ENCODE measurements around the gene KRTAP6-1.

Gene KRTAP6-1

GRCh38 chr21:30613836-30614235, at the start of gene KRTAP6-1:
KRTAP6-1 (minus strand) TSS chr21:30613930; CDS start chr21:30613904, 26 bp downstream.
- no peak for DNase-seq

- no peak for DNase-seq
These were observed 39.2 kb upstream of the KRTAP6-1 start for GRCh38 chr21:30652891-30653290.

GRCh38 chr21:30646904-30647414, 33.2 kb upstream of the KRTAP6-1 start:
- no peak for DNase-seq

GRCh38 chr21:30642564-30642963, 28.8 kb upstream of the KRTAP6-1 start, which contains the start of gene KRTAP20-3:
KRTAP20-3 (plus strand) TSS chr21:30642864.
- DNase-seq: no peak

- DNase-seq: no peak
These were observed 25.0 kb upstream of the KRTAP6-1 start for GRCh38 chr21:30638686-30639085.

- DNase-seq: no peak
These were observed 21.2 kb upstream of the KRTAP6-1 start, which contains the start of gene KRTAP20-2 for GRCh38 chr21:30634906-30635305. KRTAP20-2 (plus strand) TSS chr21:30635206; CDS start chr21:30635264, 58 bp downstream.

GRCh38 chr21:30629200-30629599, 15.5 kb upstream of the KRTAP6-1 start:
- no peak for DNase-seq

- no peak for DNase-seq
These were observed 14.4 kb upstream of the KRTAP6-1 start for GRCh38 chr21:30628109-30628508.

GRCh38 chr21:30625449-30626165, 11.9 kb upstream of the KRTAP6-1 start:
- no peak for DNase-seq

- DNase-seq: no peak
These were observed 9.6 kb upstream of the KRTAP6-1 start for GRCh38 chr21:30623362-30623761.

GRCh38 chr21:30620522-30620921, 6.8 kb upstream of the KRTAP6-1 start, which contains the start of gene KRTAP20-4:
KRTAP20-4 (plus strand) TSS chr21:30620627.
- no peak for DNase-seq

- DNase-seq: no peak
These were observed 6.3 kb upstream of the KRTAP6-1 start for GRCh38 chr21:30620080-30620479.

- DNase-seq: no peak
These were observed 2.4 kb upstream of the KRTAP6-1 start, which contains the start of gene KRTAP20-1 for GRCh38 chr21:30616125-30616524. KRTAP20-1 (plus strand) TSS chr21:30616425; CDS start chr21:30616455, 30 bp downstream.

- DNase-seq: no peak
These were observed 1.5 kb upstream of the KRTAP6-1 start for GRCh38 chr21:30615199-30615598.

GRCh38 chr21:30612132-30612531, 1.6 kb downstream of the KRTAP6-1 start:
- no peak for DNase-seq

- no peak for DNase-seq
These were observed 7.8 kb downstream of the KRTAP6-1 start for GRCh38 chr21:30605968-30606367.

- no peak for DNase-seq
These were observed 12.9 kb downstream of the KRTAP6-1 start, which contains the start of gene KRTAP22-1 for GRCh38 chr21:30600787-30601186. KRTAP22-1 (plus strand) TSS chr21:30601087.

GRCh38 chr21:30598802-30599201, 14.9 kb downstream of the KRTAP6-1 start, which contains the start of gene KRTAP6-2:
KRTAP6-2 (minus strand) TSS chr21:30598902; CDS start chr21:30598874, 28 bp downstream.
- DNase-seq: no peak

- no peak for DNase-seq
These were observed 21.6 kb downstream of the KRTAP6-1 start, which contains the start of gene KRTAP6-3 for GRCh38 chr21:30592140-30592539. KRTAP6-3 (plus strand) TSS chr21:30592440; CDS start chr21:30592446, 6 bp downstream.

- DNase-seq: no peak
These were observed 23.4 kb downstream of the KRTAP6-1 start, which contains the start of gene KRTAP22-2 for GRCh38 chr21:30590297-30590696. KRTAP22-2 (minus strand) TSS chr21:30590397.

GRCh38 chr21:30582870-30583269, 30.9 kb downstream of the KRTAP6-1 start:
- DNase-seq: no peak

GRCh38 chr21:30580132-30580531, 33.6 kb downstream of the KRTAP6-1 start:
- DNase-seq: no peak

GRCh38 chr21:30579346-30579745, 34.4 kb downstream of the KRTAP6-1 start:
- no peak for DNase-seq

GRCh38 chr21:30577766-30578165, 36.0 kb downstream of the KRTAP6-1 start:
- no peak for DNase-seq

All from activated CD4-positive, alpha-beta T cell treated with anti-CD3 and anti-CD28 coated beads for 4 hours (primary cell).